Dedifferentiated amniotic fluid mesenchymal stem cell (primary cell): ENCODE data around the gene TTC3.

Experiments
- DNase-seq: peaks from one replicate; pipeline ENCODE4 v3.0.0-alpha.2; 2016; ENCODE audit errors: extremely low spot score

The TTC3 gene

DNA sequence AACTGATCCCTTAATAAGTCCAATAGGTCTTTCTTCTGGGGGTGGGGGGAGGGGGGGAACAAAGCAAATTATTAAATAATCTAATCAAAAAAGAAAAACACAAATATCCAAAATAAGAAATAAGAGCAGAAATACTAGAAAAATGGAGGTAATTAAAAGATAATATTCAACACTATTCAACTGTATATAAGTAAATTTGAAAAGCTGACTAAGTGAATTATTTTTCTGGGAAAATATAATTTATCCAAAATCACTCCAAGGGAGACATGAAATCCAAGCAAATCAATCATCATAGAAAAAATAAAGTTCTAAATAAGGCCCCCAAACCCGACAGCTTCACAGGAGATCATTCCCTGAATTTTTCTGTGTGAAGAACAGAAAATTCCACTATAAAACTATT is 175.2 kb downstream of the TTC3 start:
- no peak for DNase-seq

DNA sequence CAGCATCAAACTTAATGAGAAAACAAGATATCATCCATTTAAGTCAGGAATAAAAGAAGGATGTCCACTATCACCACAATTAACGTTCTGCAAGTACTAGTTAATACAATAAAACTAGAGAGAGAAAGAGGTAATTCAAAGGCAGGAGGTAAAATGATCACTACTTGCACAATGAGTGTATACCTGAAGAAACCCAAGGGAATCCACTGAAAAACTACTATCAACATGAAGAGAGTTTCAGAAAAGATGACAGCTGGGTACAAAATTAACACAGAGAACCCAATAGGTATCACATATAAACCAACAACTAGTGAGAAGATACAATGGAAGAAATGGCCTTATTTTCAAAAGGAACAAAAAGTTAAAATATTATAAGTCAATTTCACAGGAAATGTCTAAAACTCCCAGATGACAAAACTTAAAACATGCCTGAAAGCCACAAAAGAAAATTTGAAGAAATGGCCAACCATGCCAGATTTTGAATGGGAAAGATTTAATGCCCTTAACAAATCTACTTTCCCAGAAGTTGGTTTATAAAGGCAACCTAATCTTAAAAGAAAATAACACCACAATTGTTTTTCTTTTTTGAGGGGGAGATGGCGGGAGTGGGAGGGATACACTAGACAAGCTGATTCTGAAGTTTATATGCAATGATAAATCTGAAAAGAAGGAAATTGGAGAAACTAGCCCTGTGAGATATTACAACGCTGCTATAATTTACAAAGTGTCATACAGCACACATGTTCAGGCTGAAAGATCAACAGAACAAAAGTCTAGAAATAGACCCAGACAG is 176.3 kb downstream of the TTC3 start:
- DNase-seq, result no peak

DNA sequence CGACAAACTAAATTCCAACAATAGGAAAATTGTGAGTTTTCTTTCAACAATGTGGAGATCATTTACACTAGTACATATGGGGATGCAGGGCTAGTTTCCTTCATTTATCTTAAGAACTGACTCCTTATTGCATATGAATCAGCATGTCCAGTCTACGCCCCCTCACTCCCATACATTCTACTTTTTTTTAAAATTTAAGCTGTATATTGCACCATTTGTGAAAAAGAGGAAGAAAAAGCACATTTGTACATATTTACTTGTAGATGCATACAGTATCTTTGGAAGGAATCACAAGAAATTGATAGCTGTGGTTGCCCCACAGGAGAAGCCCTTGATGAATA is 178.2 kb downstream of the TTC3 start:
- DNase-seq, result no peak
